ENCODE results near the gene SLC1A7.
A peak's percentile ranks its signal among the peaks of the same experiment; 100 is the strongest.

SLC1A7 gene

DNA sequence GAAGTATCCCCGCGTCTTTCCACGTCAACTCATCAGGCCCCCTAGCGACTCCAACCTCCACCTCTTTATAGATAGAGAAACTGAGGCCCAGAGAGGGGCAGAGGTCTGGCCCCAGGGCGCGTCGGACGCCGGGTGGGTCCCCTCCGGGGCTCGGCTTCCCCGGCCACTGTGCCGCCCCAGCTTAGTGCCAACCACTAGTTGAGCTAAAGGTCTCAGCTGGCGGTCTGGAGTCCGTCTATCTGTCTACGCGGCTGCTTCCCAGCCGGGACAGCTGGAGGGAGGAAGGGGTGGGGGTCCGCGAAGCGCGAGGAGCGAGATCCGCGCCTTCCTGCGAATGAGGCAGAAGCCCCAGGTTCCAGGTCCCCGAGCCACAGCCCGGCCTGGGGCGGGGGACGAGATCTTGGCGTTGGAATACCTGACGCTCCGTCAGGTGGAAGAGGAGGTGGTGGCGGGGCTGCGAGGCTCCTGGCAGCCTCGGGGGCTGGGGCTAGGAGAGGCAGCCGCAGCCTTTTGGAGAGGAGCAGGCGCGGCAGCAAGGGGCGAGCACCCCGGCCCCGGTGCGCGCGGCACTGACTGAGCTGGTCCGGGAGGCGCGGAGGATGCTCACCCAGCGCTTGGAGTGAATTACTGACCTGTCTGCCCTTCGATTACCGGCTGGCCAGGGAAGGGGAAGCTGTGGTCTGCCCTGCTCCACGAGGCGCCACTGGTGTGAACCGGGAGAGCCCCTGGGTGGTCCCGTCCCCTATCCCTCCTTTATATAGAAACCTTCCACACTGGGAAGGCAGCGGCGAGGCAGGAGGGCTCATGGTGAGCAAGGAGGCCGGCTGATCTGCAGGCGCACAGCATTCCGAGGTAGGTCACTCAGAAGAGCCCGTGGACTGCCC is 79.5 kb downstream of the SLC1A7 start:
- no peak for FAIRE-seq
- no peak for DNase-seq (ENCODE audit: low spot score)

GRCh38 chr1:53061859-53062707 is 80.4 kb downstream of the SLC1A7 start, which contains the start of gene PODN:
PODN (plus strand) TSS chr1:53062213; CDS start chr1:53069856, 7,643 bp downstream.
- FAIRE-seq: no peak

DNA sequence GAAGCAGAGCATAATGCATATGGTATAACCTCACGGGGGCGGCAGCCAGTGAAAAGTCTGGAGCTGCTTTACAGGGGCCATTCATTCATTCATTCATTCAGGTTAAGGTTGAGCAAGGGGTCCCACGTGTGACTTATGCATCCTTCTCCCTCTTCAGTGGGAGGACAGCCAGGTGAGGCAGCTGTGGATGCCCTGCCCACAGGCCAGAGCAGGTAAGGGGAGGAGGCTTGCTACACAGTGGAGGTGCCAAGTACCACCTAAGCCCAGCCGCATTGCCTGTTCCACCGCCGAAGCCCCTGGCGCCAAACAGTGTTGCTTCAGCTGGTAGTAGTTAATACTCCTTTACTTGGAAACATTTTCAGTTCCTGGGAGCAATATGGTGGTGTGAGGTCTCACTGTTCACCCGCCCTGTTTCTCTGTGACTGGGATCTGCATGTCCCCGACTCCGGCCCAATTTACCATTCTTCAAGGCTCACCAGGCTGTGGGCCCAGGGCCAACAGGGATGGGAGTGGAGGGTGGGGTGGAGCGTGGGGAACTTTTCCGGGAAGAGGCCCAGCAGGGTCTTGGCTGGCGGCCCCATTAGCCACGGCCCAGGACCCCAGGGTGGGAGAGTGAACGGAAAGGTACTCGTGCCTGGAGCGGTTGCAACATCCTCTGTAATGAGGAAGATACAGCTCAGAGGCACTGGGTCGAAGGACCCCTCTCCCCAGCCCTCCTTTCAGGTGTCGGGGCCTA is 81.1 kb downstream of the SLC1A7 start:
- DNase-seq (ENCODE audit: low spot score): no peak

More at GRCh38 chr1:53061859-53062707, 80.4 kb downstream of the SLC1A7 start, which contains the start of gene PODN:
- no peak for DNase-seq (ENCODE audit: low spot score)

GRCh38 chr1:53060579-53060978 is 81.9 kb downstream of the SLC1A7 start:
- no peak for FAIRE-seq
- DNase-seq (ENCODE audit: low spot score): no peak

More for the DNA sequence above, 81.1 kb downstream of the SLC1A7 start:
- no peak for FAIRE-seq

GRCh38 chr1:53057127-53057526 is 85.3 kb downstream of the SLC1A7 start:
- FAIRE-seq: no peak
- no peak for DNase-seq (ENCODE audit: low spot score)

DNA sequence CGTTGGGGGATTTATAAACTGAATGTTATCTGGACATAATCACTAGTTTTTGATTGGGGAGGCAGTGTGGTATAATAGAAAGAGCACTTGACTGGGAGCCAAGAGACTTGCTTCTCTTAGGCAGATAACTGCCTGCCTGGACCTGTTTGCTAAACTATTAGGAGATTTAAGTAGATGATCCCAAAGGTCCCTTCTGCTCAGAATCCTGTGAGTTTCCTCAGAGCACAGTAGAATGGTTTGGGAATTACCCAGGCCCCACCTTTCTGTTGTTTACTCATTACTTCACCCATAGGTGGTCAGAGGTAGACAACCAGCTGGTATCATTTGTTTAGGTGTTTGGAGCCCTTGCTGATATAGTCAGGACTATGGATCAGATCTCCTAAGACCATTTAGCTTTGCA is 90.8 kb downstream of the SLC1A7 start:
- DNase-seq (ENCODE audit: low spot score): no peak
- FAIRE-seq: no peak

GRCh38 chr1:53050310-53050709 is 92.1 kb downstream of the SLC1A7 start:
- DNase-seq (ENCODE audit: low spot score) (no peak), FAIRE-seq (no peak)

- no peak for FAIRE-seq
- no peak for DNase-seq (ENCODE audit: low spot score)
These were observed 92.9 kb downstream of the SLC1A7 start for GRCh38 chr1:53049574-53049967.

GRCh38 chr1:53048960-53049573 is 93.4 kb downstream of the SLC1A7 start:
- no peak for FAIRE-seq
- no peak for DNase-seq (ENCODE audit: low spot score)

- peak; percentile 90 for DNase-seq (ENCODE audit: low spot score)
- peak; percentile 83 for FAIRE-seq
These were observed 94.4 kb downstream of the SLC1A7 start for GRCh38 chr1:53047737-53048736.

DNA sequence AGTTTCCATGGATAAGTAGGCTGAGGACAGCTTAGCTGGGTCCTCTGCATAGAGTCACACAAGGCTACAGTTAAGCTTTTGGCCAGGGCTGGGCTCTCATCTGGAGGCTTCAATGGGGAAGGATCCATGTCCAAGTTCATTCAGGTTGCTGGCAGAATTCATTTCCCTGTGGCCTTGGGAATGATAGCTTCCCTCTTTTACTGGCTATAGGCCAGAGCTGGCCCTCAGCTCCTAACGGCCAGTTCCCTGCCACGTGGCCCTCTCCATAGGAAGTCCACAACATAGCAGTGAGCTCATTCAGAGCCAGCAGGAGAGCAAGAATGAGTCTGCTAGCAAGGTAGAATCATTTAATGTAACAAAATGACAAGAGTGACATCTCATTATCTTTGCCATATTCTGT is 95.5 kb downstream of the SLC1A7 start:
- FAIRE-seq: peak; percentile 80
- peak; percentile 79 for DNase-seq (ENCODE audit: low spot score)

GRCh38 chr1:53044926-53045325 is 97.5 kb downstream of the SLC1A7 start:
- DNase-seq (ENCODE audit: low spot score): no peak
- FAIRE-seq: no peak

DNA sequence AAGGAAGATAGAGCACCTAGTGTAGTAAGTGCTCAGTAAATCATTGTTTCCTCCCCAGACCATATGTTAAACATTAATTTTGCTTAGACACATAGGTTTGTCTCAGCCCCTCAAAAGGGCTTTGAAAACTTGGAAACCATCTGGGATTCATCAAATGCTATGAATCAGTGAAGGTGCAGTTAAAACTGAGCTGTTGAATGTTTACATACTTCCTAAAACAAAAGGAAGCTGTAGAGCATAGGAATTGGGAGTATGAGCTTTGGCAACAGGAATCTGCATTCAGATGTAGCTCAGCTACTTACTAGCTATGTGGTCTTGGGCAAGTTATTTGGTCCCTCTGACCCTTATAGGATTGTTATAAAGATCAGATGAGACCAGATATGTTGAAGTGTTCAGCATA is 99.2 kb downstream of the SLC1A7 start:
- DNase-seq (ENCODE audit: low spot score) (no peak), FAIRE-seq (peak; percentile 10)

DNA sequence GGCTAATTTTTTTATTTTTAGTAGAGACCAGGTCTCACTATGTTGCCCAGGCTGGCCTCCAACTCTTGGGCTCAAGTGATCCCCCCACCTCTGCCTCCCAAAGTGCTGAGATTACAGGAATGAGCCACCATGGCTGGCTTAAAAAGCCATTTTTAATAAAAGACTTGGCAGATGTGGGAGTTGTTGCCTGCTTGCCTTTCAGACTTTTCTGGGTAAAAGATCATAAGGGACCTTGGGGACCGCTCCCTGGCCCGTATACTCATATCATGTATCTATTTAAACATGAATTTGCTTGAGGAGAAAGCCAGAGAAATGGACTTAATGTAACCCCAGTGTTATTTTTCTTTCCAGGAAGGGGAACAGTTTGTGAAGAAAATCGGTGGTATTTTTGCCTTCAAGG is 103.9 kb downstream of the SLC1A7 start:
- DNase-seq (ENCODE audit: low spot score): no peak
- FAIRE-seq: no peak

Data from RCC 7860 (cell line).